Activated naive CD4-positive, alpha-beta T cell treated with anti-CD3 and anti-CD28 coated beads for 36 hours (primary cell): Measurements from ENCODE around the gene POLD3. TPM values are rescaled to one million over a fixed set of nuclear protein-coding genes. Genes with fewer than 3 reads are reported as not detected.

Experiments used
- CTCF ChIA-PET: fragments of 350-600 bp; sonication (Branson Sonifier 250); formaldehyde crosslinking; loops from one replicate; lab custom pipeline; 2021; ENCODE audit warnings: antibody characterized with exemption; lab: Charles Lee
- DNase-seq: peaks from one replicate; pipeline ENCODE4 v3.0.0-alpha.2; 2020
- H3K27ac Mint-ChIP-seq: one replicate; pipeline ENCODE4 v1.8.0; 2021; ENCODE audit warnings: mild to moderate bottlenecking, mixed read lengths
- H3K27me3 Mint-ChIP-seq: one replicate; pipeline ENCODE4 v1.8.0; 2021; ENCODE audit warnings: low read depth, mixed read lengths
- H3K36me3 Mint-ChIP-seq: one replicate; pipeline ENCODE4 v1.8.0; 2021; ENCODE audit warnings: low read depth, mixed read lengths
- H3K4me1 Mint-ChIP-seq: one replicate; pipeline ENCODE4 v1.8.0; 2021; ENCODE audit warnings: low read depth, mixed read lengths
- H3K4me3 Mint-ChIP-seq: one replicate; pipeline ENCODE4 v1.8.0; 2021; ENCODE audit warnings: mild to moderate bottlenecking, moderate library complexity, mixed read lengths
- H3K9me3 Mint-ChIP-seq: one replicate; pipeline ENCODE4 v1.8.0; 2021; ENCODE audit warnings: mixed read lengths
- intact Hi-C: fragments of 100-400 bp; cut with micrococcal nuclease; formaldehyde crosslinking; loops from one replicate; pipeline ENCODE4 v1.15.1; 2023
- total RNA-seq, 2 experiments: library from RNA; stranded (reverse); gene quantifications; one replicate each; pipeline ENCODE4 v1.2.3, GENCODE V29; 2021

Gene POLD3, protein sequence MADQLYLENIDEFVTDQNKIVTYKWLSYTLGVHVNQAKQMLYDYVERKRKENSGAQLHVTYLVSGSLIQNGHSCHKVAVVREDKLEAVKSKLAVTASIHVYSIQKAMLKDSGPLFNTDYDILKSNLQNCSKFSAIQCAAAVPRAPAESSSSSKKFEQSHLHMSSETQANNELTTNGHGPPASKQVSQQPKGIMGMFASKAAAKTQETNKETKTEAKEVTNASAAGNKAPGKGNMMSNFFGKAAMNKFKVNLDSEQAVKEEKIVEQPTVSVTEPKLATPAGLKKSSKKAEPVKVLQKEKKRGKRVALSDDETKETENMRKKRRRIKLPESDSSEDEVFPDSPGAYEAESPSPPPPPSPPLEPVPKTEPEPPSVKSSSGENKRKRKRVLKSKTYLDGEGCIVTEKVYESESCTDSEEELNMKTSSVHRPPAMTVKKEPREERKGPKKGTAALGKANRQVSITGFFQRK
- 10 to 100 TPM; 84.8 to 91.9 TPM for total RNA-seq

DNA sequence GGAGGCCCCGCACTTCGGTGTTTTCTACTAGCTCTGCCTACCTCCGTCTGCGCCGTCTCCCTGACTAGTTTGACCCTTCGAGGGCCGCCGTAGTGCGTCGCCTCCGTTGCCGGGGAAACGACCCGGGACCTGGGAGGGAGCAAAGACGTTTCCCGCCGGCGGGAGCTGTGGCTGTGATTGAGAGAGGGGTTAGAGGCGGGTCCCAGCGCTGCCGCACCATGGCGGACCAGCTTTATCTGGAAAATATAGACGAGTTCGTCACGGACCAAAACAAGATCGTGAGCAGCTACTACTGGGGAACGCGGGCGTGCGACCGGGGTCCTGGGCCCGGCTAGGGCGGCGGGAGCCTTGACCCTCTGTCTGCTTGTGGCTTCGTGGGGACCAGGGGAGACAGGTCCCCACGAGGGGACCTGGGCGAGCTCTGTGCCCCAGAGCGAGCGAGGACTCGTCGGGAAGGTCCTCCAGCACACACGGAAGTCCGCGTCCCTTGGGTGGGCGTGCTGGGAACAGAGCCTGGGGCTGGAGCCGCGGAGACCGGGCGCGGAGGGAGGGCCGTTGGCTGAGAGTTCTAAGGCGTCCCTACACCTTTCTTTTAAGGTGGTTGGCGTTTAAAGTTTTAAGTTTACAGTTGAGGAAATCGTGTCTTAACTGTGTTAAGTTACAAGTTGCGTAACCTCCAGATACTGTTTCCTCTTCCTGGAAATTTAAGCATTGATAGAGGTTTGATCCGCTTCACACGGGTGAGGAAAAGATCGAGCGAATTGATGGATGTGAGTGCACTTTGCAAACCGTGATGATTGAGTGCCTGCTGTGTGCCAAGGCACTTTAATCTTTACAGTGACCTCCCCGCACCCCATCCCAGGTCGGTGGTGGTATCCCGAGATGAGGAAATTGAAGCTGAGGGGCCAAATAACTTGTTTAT lies at the start of gene POLD3:
TSS of gene POLD3 (plus strand) at position 142 of the 922 bp plus-strand sequence. CDS start at position 219, 77 bp downstream.
- CTCF ChIA-PET: interaction anchor here (0.6 to 1.0 kb wide), 3 partner anchors 14 to 509 kb away, joined by 3 read pairs; no protein-coding TSS in a partner anchor

DNA sequence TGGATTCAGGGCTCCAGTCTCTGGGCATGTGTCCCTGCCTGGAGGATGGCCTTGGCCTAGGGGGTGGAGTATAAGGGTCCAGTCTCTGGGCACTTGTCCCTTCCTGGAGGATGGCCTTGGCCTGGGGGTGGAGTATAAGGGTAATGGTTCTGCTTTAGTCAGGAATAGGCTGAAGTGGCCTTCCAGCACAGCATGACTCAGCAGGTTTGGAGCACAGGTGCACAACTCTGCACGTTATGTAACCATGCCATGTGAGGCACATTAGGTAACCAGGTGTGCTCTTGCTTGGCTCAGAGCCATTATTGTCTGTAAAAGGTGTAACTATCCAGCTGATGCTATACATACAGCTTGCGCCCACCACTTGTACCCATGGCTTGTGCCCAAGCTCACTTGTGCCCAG lies 48.4 kb upstream of the POLD3 start:
- H3K27me3 Mint-ChIP-seq: no peaks in the 10 kb centered on the region
- H3K36me3 Mint-ChIP-seq: no peaks in the 10 kb centered on the region
- CTCF ChIA-PET: interaction anchor here (1.0 kb wide), 1 partner anchor 22 kb away, joined by 3 read pairs; no protein-coding TSS in a partner anchor
- intact Hi-C loops: no loop called here
- peak; percentile 9 for DNase-seq
- H3K4me3 Mint-ChIP-seq: no peak overlapping the region
- H3K27ac Mint-ChIP-seq: no peak overlapping the region
- peaks cover 6% of the 10 kb centered on the region for H3K9me3 Mint-ChIP-seq
- H3K4me1 Mint-ChIP-seq: no peaks in the 10 kb centered on the region

More for the DNA sequence above, at the start of gene POLD3:
- Mint-ChIP-seq H3K4me1 (peaks cover 28% of the 10 kb centered on the region), H3K27ac (peak within 1 kb of the TSS; percentile 98), H3K4me3 (peak within 1 kb of the TSS; percentile 89), H3K9me3 (no peaks in the 10 kb centered on the region), H3K36me3 (peaks cover 35% of the 10 kb centered on the region), H3K27me3 (no peaks in the 10 kb centered on the region)
- intact Hi-C loops: loop anchor here (1.0 to 2.0 kb wide), 7 partner anchors 99 to 831 kb away; partner anchors contain the start of genes C2CD3, LIPT2, PGM2L1 and PPME1
- DNase-seq: peak; percentile 98

DNA sequence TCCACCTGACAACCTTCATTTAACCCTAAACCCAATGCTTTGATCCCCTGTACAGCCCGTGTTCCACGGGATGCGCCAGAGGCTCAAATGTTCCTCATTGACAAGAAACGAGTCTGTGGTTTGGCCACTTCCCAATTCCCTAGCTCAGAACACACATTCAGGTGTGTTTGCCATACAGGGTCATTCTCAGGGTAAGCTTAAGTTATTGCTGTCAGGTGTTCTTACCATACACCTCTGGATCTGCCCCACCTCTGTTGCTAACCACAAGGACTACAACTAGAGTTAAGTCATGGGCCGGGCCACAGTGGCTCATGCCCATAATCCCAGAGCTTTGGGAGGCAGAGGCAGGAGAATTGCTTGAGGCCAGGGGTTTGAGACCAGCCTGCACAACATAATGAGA lies 45.6 kb upstream of the POLD3 start:
- CTCF ChIA-PET: no interaction called here
- H3K27me3 Mint-ChIP-seq: no peaks in the 10 kb centered on the region
- peaks cover 6% of the 10 kb centered on the region for H3K9me3 Mint-ChIP-seq
- no peaks in the 10 kb centered on the region for H3K36me3 Mint-ChIP-seq
- no peak for DNase-seq
- intact Hi-C loops: no loop called here
- H3K27ac Mint-ChIP-seq: no peak overlapping the region
- no peak overlapping the region for H3K4me3 Mint-ChIP-seq
- H3K4me1 Mint-ChIP-seq: no peaks in the 10 kb centered on the region

DNA sequence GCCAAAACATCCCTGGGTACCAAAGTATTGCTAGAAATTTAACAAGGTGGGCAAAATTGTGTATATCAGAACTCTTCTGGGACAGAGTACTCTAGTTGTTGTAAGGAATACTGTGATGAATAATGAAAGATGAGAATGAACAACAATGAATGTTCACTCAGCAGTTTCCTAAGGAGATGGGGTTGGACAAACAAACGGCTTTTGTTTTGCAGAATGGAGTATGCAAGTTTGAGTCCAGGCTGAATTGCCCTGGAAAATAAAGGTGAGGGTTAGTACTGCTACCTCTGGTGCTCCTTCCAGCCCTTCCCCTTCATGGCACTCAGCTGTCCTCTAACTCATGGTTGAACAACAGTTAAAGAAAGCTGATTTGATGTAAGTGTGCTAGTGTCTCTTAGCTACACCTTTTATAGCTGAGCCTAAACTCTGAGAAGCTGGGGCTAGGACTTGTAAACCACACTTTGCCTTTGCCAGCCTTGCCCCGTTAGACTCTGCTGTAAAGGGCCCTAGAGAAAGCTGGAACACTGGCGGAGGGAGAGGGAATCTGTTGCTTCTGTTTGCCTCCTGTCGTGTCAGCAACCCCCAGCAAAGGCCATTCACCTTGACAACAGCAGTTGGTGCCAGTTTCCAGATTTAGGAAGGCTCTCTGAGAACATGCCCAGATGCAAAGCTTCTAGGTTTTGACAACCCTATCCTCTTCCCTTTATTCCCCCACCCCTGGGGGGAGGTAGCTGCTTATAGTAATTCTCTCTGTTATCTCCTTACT lies 41.2 kb upstream of the POLD3 start:
- Mint-ChIP-seq H3K27me3 (no peaks in the 10 kb centered on the region), H3K27ac (no peak overlapping the region), H3K36me3 (no peaks in the 10 kb centered on the region), H3K9me3 (no peaks in the 10 kb centered on the region), H3K4me3 (no peak overlapping the region), H3K4me1 (no peaks in the 10 kb centered on the region)
- DNase-seq: no peak
- intact Hi-C loops: no loop called here
- CTCF ChIA-PET: interaction anchor here (1.5 kb wide), 1 partner anchor 230 kb away, joined by 3 read pairs; no protein-coding TSS in a partner anchor

DNA sequence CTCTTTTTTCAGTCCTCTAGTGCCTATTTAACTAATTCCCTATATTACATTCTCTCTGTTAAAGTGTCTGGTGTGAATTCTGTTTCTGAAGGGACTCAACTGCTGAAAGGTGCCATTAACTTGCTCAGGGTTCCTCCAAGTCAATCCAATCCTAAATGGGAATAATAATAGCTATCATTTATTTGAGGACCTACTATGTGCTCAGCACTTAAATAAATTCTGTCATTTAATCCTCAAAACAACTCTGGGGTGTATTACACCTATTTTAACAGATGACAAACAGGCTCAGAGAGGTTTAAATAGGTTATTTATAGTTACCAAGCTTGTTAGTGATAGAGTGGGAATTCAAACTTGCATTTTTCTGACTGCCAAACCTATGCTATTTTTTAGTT lies 40.6 kb upstream of the POLD3 start:
- intact Hi-C loops: no loop called here

DNA sequence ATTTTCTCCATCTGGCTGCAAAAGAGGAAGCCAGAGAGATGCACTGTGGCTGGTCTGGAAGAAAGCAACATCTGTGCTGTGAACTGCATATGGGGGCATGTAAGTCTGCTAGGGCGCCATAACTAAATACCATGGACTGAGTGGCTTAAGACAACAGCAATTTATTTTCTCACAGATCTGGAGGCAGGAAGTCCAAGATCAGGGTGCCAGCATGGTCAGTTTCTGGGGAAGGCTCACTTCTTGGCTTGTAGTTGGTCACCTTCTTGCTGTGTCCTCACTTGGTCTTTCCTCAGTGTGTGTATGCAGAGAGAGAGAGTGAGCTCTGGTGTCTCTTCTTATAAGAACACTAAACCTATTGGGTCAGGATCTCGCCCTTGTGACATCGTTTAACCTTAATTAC lies 34.9 kb upstream of the POLD3 start:
- Mint-ChIP-seq H3K9me3 (peaks cover 6% of the 10 kb centered on the region), H3K4me1 (no peaks in the 10 kb centered on the region), H3K27ac (no peak overlapping the region), H3K4me3 (no peak overlapping the region), H3K36me3 (no peaks in the 10 kb centered on the region), H3K27me3 (no peaks in the 10 kb centered on the region)
- no peak for DNase-seq
- intact Hi-C loops: no loop called here
- CTCF ChIA-PET: interaction anchor here (0.6 kb wide), 1 partner anchor 108 kb away, joined by 3 read pairs; no protein-coding TSS in a partner anchor

More for the DNA sequence above, 40.6 kb upstream of the POLD3 start:
- CTCF ChIA-PET: interaction anchor here (1.5 kb wide), 1 partner anchor 230 kb away, joined by 3 read pairs; no protein-coding TSS in a partner anchor
- Mint-ChIP-seq H3K27ac (no peak overlapping the region), H3K27me3 (no peaks in the 10 kb centered on the region), H3K36me3 (no peaks in the 10 kb centered on the region), H3K4me3 (no peak overlapping the region), H3K9me3 (no peaks in the 10 kb centered on the region), H3K4me1 (no peaks in the 10 kb centered on the region)
- no peak for DNase-seq

DNA sequence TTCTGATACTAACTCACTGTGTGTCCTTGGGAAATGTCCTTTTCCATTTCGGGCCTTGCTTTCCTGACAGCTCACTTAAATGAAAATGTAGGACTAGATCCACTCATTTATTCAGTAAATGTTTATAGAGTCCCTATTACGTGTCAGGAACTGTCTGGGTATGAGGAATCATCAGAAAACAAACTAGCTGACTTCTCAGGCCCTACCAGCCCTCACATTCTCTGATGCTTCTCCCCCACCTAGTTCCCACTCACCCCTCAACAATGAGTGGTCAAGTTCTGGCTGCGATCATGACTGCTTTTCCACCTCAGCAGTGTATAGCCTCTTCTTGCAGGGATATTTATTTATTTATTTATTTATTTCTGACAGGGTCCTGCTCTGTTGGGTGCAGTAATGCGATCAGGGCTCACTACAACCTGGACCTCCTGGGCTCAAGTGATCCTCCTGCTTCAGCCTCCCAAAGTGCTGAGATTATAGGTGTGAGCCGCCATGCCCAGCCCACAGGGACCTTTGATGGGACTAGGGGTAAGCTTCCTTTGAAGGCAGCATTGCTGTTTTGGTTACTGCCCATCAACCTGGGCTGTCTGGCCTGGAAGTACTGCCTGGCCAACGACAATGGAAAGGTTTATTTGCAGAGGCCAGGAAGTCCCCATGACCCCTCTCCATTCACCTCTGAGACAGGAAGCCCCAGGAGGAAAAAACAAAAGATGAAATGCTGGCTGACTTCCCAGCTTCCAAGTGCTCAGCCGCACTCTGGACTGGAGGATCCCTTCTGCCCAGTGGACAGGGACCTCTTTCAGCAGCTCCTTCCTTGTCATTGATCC lies 33.1 kb upstream of the POLD3 start:
- CTCF ChIA-PET: interaction anchor here (1.0 to 2.0 kb wide), 2 partner anchors 12 to 140 kb away, joined by 3 to 5 read pairs; no protein-coding TSS in a partner anchor
- no peak overlapping the region for H3K4me3 Mint-ChIP-seq
- no peaks in the 10 kb centered on the region for H3K36me3 Mint-ChIP-seq
- no peaks in the 10 kb centered on the region for H3K27me3 Mint-ChIP-seq
- H3K4me1 Mint-ChIP-seq: no peaks in the 10 kb centered on the region
- H3K27ac Mint-ChIP-seq: no peak overlapping the region
- intact Hi-C loops: no loop called here
- H3K9me3 Mint-ChIP-seq: peaks cover 6% of the 10 kb centered on the region
- DNase-seq: no peak

DNA sequence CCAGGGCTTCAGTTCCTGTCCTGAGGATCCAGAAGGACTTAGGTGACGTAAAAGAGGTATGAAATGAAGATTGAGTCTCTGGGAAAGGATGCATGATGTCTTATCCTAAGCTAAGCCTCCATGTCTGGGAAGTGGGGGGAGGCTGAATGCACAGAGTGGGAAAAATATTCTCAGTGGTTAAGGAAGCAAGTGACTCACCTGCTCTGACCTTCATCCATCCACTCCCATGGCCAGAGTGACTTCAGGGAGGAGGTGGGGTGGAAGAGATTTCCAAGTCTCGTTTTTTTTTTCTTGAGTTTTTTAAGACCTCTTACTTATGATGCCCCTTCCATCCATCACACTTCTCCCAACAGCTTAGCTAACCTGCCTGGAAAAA lies 32.5 kb upstream of the POLD3 start:
- Mint-ChIP-seq H3K4me3 (no peak overlapping the region), H3K36me3 (no peaks in the 10 kb centered on the region), H3K27me3 (no peaks in the 10 kb centered on the region), H3K4me1 (no peaks in the 10 kb centered on the region), H3K27ac (no peak overlapping the region), H3K9me3 (peaks cover 6% of the 10 kb centered on the region)
- intact Hi-C loops: no loop called here
- no peak for DNase-seq
- CTCF ChIA-PET: interaction anchor here (1.0 to 2.0 kb wide), 3 partner anchors 9 to 139 kb away, joined by 3 to 5 read pairs (median 3); no protein-coding TSS in a partner anchor

DNA sequence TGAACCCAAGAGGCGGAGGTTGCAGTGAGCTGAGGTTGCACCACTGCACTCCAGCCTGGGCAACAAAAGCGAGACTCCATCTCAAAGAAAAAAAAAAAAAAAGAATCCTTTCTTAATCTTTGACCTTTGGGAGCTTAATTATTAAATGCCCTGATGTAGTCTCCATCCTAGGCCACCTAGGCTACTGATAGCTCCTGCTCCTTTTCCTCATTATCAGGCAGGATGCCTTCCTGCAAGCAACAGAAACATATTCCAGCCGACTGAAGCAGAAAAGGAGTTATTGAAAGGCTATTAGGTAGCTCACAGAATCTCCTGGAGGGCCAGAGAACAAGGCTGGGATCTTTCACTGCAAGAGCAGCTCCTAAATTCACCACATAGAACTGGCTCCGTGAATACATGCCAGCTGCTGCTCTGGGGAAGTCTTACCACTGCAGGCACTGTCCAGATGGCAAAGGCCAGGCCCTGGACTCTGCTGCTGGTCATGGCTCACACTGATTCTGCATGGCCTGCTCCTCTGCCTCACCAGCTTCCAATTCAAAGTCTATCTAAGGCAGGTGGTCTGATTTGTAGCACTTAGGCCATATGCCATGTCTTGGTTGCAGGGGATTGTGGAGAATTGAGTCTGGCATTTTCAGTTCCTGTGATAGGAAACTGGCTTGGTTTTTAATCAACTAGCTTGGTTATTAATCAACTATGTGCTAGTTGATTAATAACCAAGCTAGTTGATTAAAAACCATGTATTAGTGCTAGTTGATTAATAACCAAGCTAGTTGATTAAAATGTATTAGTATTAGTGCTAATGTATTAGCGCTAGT lies 26.0 kb upstream of the POLD3 start:
- H3K4me1 Mint-ChIP-seq: no peaks in the 10 kb centered on the region
- CTCF ChIA-PET: interaction anchor here (0.6 to 2.8 kb wide), 7 partner anchors 22 to 710 kb away, joined by 3 to 15 read pairs (median 3); no protein-coding TSS in a partner anchor
- no peaks in the 10 kb centered on the region for H3K27me3 Mint-ChIP-seq
- no peak overlapping the region for H3K4me3 Mint-ChIP-seq
- no peak overlapping the region for H3K27ac Mint-ChIP-seq
- H3K9me3 Mint-ChIP-seq: peaks cover 3% of the 10 kb centered on the region
- DNase-seq: no peak
- H3K36me3 Mint-ChIP-seq: no peaks in the 10 kb centered on the region
- intact Hi-C loops: no loop called here

DNA sequence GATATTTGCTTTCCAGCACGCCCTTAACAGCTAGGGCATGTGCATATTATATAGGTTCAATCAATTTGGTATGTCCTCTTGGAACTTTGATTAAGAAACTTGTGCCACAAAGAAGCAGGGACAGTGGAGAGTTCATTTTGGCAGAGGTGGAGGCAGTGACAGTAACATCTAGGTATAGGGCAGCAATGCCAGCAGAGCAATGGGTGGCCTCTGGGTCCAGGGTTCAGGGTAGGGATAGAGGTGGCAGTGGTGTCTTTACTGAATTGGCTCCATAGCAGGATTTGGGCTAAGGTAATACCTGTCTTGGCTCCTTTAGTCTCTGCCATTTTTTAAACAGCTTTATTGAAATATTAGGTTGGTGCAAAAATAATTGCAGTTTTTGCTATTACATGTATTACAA lies 24.4 kb upstream of the POLD3 start:
- Mint-ChIP-seq H3K4me3 (no peak overlapping the region), H3K4me1 (no peaks in the 10 kb centered on the region), H3K27ac (no peak overlapping the region), H3K27me3 (no peaks in the 10 kb centered on the region), H3K9me3 (no peaks in the 10 kb centered on the region), H3K36me3 (no peaks in the 10 kb centered on the region)
- intact Hi-C loops: no loop called here
- no peak for DNase-seq
- CTCF ChIA-PET: interaction anchor here (1.0 to 5.2 kb wide), 4 partner anchors 115 to 118 kb away, joined by 3 to 88 read pairs (median 11); no protein-coding TSS in a partner anchor
